Naive B cell (primary cell): Measurements from ENCODE around the gene MTF2. TPM values are rescaled to one million over a fixed set of nuclear protein-coding genes. Genes with fewer than 3 reads are reported as not detected.

Experiments used
- ATAC-seq, 2 donors: fragments of 150-1000 bp; cut with Tn5 transposase; 2 replicates each; pipeline ENCODE4 v1.10.0; 2021; ENCODE audit warnings: low read depth in 2 of 2, mild to moderate bottlenecking in 2 of 2, moderate library complexity in 2 of 2
- DNase-seq: peaks from one replicate; pipeline ENCODE4 v3.0.0; 2022
- H3K27ac Mint-ChIP-seq, 6 donors: one replicate each; pipeline ENCODE4 v1.8.0; 2020 to 2022; ENCODE audit warnings: mild to moderate bottlenecking in 6 of 6, mixed read lengths in 6 of 6, moderate library complexity in 5 of 6, inconsistent platforms in 2 of 6
- H3K27me3 Mint-ChIP-seq, 3 donors: one replicate each; pipeline ENCODE4 v1.8.0; 2021 to 2022; ENCODE audit warnings: mixed read lengths in 3 of 3, mild to moderate bottlenecking in 1 of 3
- H3K36me3 Mint-ChIP-seq, 2 donors: one replicate each; pipeline ENCODE4 v1.8.0; 2020 to 2022; ENCODE audit warnings: mixed read lengths in 2 of 2, inconsistent platforms in 1 of 2, mild to moderate bottlenecking in 1 of 2
- H3K4me1 Mint-ChIP-seq, 3 donors: one replicate each; pipeline ENCODE4 v1.8.0; 2020 to 2022; ENCODE audit warnings: mixed read lengths in 3 of 3, inconsistent platforms in 1 of 3, mild to moderate bottlenecking in 1 of 3, moderate library complexity in 1 of 3
- H3K4me3 Mint-ChIP-seq, 8 donors: one replicate each; pipeline ENCODE4 v1.8.0; 2020 to 2022; ENCODE audit warnings: mild to moderate bottlenecking in 8 of 8, mixed read lengths in 8 of 8, moderate library complexity in 8 of 8, inconsistent platforms in 2 of 8
- H3K9me3 Mint-ChIP-seq, 7 donors: one replicate each; pipeline ENCODE4 v1.8.0; 2020 to 2022; ENCODE audit warnings: mixed read lengths in 7 of 7, mild to moderate bottlenecking in 5 of 7, inconsistent platforms in 2 of 7, moderate library complexity in 1 of 7
- polyA plus RNA-seq, 6 donors: library from polyadenylated mRNA; unstranded; fragments of 300-500 nt; fragmentation: Illumina TruSeq; gene quantifications; one replicate each; pipeline ENCODE4 v1.2.3, GENCODE V29; 2021; ENCODE audit warnings: low read depth in 6 of 6

Gene MTF2
- polyA plus RNA-seq, 6 donors from 2014 or later: 83.6 to 146 (median 97.7) TPM

DNA sequence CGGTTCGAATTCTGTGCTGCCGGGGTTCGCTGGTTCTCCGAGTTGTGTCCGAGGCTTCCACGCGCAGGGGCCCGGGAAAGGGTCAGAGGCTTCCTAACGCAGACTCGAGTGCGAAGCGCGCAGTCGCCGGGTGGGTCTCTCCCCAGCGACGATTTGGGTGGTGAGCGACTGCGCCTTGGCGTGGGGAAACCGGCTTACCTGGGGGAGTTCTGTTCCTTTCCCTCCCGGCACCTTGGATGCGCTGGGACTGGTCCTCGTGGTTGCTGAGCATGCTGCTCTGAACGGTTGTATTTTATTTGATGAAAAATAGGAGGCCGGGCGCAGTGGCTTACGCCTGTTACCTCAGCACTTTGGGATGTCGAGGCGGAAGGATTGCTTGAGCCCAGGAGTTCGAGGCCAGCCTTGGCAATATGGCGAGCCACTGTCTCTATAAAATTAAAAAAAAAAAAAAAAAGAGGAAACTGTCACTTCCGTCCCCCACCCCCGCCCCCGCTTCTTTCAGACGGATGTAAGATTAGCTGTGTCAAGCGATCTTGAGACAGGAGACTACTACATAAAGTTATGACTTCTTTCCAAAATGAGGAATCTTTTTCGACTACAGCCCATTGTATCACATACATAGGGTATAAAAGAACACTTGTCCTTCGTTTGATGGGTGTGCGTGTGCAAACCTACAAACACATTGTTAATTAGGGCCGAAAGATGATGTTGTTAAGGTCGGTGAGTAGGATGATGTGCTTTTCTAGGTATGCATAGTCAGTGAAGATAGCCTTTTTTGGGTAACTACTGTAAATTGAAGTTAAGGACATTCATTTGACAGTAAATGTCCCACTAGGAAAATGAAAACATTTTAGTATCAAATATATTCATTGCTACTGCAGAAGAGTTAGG, 101.9 kb downstream of the MTF2 start, which contains the start of gene CCDC18:
TSS of gene CCDC18 (plus strand) at position 2 of the 891 bp plus-strand sequence. CDS start 2,638 bp downstream, outside the sequence.
- ATAC-seq (peak; percentile 40 to 45), DNase-seq (no peak)
- Mint-ChIP-seq H3K27me3 (no peaks in the 10 kb centered on the region), H3K27ac (peak within 1 kb of the TSS; percentile 92 to 99 (median 99)), H3K4me3 (peak within 1 kb of the TSS; percentile 88 to 99 (median 98)), H3K9me3 (no peaks in the 10 kb centered on the region), H3K4me1 (peaks cover 31 to 53% (median 45%) of the 10 kb centered on the region in 3 donors), H3K36me3 (peaks cover 0 to 4% of the 10 kb centered on the region in 2 donors)

DNA sequence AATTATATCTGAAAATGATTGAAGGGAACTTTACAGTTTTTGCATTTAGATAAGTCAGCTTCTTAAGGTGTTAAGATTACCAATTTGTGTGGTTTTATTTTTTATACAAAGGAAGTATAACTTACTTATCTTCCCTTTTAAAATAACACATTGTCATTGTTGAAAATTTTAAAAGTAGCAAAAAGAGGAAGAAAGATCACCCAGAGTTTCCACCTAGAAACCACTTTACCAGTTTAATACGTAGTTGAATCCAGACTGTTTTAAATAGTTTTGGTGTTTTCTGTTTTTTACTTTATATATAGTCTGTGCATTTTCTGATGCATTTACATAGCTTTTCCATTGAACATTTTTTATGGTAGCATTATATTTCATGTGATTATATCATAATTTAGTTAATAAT, 107.6 kb downstream of the MTF2 start:
- peaks cover 29 to 52% (median 33%) of the 10 kb centered on the region in 3 donors for H3K4me1 Mint-ChIP-seq
- H3K9me3 Mint-ChIP-seq: no peaks in the 10 kb centered on the region
- H3K4me3 Mint-ChIP-seq: peak overlapping the region in 3 of 8 donors; percentile 39 to 61 (median 44)
- peak; percentile 81 to 84 for ATAC-seq
- no peak overlapping the region for H3K27ac Mint-ChIP-seq
- peaks cover 3 to 7% of the 10 kb centered on the region in 2 donors for H3K36me3 Mint-ChIP-seq
- DNase-seq: peak; percentile 18
- no peaks in the 10 kb centered on the region for H3K27me3 Mint-ChIP-seq

Other genes with a start within 250 kb of the MTF2 start
- 1,000 to 10,000 TPM; 1,555 to 2,814 (median 2,267) TPM for gene RPL5, start 247.2 kb upstream of the MTF2 start, polyA plus RNA-seq
- 10 to 100 TPM; 26.0 to 57.3 (median 32.4) TPM for gene DIPK1A, start 117.8 kb upstream of the MTF2 start, polyA plus RNA-seq
- 10 to 100 TPM; 18.1 to 25.9 (median 22.8) TPM for gene TMED5, start 101.1 kb downstream of the MTF2 start, polyA plus RNA-seq
- gene CCDC18, start 101.4 kb downstream of the MTF2 start, polyA plus RNA-seq: 10 to 100 TPM in 1 of 6 donors, 1 to 10 TPM in 5; 4.9 to 14.0 (median 6.3) TPM